IPS-18c (cell line): ENCODE measurements around the gene LMBR1.
"Not testable (repeated sequence)": the region's sequence is repeated elsewhere in the genome, so short reads cannot be mapped to it uniquely, and the experiment has no call there.

Experiments
- H3K4me3 ChIP-seq: 2 replicates; pipeline ENCODE4 v1.7.0; 2013; ENCODE audit warnings: low read depth, mild to moderate bottlenecking, low read length, moderate library complexity; ENCODE audit not compliant: insufficient read depth
- H3K9me3 ChIP-seq: one replicate; pipeline ENCODE4 v1.6.1; 2013; ENCODE audit warnings: mild to moderate bottlenecking, low read length, moderate library complexity; ENCODE audit not compliant: control insufficient read depth, insufficient read depth

The LMBR1 gene

GRCh38 chr7:156875766-156876165 is 17.2 kb downstream of the LMBR1 start:
- Histone ChIP-seq H3K9me3 (no peaks in the 10 kb centered on the region), H3K4me3 (no peak overlapping the region)

DNA sequence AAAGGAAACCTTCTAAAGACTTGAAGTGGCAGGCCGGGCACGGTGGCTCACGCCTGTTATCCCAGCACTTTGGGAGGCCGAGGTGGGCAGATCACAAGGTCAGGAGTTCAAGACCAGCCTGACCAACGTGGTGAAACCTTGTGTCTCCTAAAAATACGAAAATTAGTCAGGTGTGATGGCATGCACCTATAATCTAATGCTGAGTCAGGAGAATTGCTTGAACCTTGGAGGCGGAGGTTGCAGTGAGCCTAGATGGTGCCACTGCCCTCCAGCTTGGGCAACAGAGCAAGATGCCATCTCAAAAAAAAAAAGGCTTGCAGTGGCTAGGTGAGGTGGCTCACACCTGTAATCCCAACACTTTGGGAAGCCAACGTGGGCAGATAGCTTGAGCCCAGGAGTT is 24.6 kb downstream of the LMBR1 start:
- H3K9me3 ChIP-seq, H3K4me3 ChIP-seq: not testable (repeated sequence)

DNA sequence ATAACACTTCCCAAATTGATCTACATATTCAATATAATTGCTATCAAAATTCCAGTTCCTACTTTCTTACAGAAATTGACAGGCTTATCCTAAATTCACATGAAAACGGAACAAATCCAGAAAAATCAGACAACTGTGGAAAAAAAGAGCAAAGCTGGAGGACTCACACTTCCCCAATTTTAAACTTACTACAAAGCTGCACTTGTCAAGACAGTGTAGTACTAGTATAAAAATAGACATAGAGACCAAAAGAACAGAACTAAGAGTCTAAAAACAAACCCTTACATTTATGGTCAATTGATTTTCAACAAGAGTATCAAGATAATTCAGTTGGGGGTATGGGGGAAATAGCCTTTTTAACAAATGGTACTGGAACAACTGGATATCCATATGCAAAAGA is 27.5 kb downstream of the LMBR1 start:
- Histone ChIP-seq H3K9me3 (peaks cover 13% of the 10 kb centered on the region), H3K4me3 (no peak overlapping the region)

- H3K9me3 ChIP-seq: peaks cover 15% of the 10 kb centered on the region
- H3K4me3 ChIP-seq: not testable (repeated sequence)
Measured at GRCh38 chr7:156862022-156862421, 31.0 kb downstream of the LMBR1 start.

- peaks cover 15% of the 10 kb centered on the region for H3K9me3 ChIP-seq
- no peak overlapping the region for H3K4me3 ChIP-seq
Measured at GRCh38 chr7:156861212-156861611, 31.8 kb downstream of the LMBR1 start.

- peaks cover 15% of the 10 kb centered on the region for H3K9me3 ChIP-seq
- H3K4me3 ChIP-seq: not testable (repeated sequence)
Measured at GRCh38 chr7:156860099-156860498, 32.9 kb downstream of the LMBR1 start.

GRCh38 chr7:156858523-156858922 is 34.5 kb downstream of the LMBR1 start:
- H3K9me3 ChIP-seq: peaks cover 17% of the 10 kb centered on the region

GRCh38 chr7:156857757-156858156 is 35.2 kb downstream of the LMBR1 start:
- H3K9me3 ChIP-seq: peaks cover 17% of the 10 kb centered on the region
- H3K4me3 ChIP-seq: no peak overlapping the region

More at GRCh38 chr7:156858523-156858922, 34.5 kb downstream of the LMBR1 start:
- H3K4me3 ChIP-seq: no peak overlapping the region

GRCh38 chr7:156854654-156855053 is 38.3 kb downstream of the LMBR1 start:
- H3K9me3 ChIP-seq: peaks cover 4% of the 10 kb centered on the region
- no peak overlapping the region for H3K4me3 ChIP-seq

GRCh38 chr7:156848979-156849378 is 44.0 kb downstream of the LMBR1 start:
- Histone ChIP-seq H3K4me3 (no peak overlapping the region), H3K9me3 (no peaks in the 10 kb centered on the region)

GRCh38 chr7:156845379-156846101 is 47.4 kb downstream of the LMBR1 start:
- Histone ChIP-seq H3K4me3 (no peak overlapping the region), H3K9me3 (no peaks in the 10 kb centered on the region)

DNA sequence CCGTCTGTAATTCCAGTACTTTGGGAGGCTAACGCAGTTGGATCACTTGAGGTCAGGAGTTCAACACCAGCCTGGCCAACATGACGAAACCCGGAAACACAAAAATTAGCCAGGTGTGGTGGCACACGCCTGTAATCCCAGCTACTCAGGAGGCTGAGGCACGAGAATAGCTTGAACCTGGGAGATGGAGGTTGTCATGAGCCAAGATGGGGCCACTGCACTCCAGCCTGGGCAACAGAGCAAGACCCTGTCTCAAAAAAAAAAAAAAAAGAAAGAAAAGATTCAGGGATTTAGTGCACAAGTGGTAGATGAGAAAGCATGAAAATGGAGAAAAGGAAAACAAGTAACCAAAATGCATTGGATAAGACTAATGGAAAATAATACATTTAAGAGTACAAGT is 49.4 kb downstream of the LMBR1 start:
- not testable (repeated sequence) for H3K9me3 ChIP-seq, H3K4me3 ChIP-seq

DNA sequence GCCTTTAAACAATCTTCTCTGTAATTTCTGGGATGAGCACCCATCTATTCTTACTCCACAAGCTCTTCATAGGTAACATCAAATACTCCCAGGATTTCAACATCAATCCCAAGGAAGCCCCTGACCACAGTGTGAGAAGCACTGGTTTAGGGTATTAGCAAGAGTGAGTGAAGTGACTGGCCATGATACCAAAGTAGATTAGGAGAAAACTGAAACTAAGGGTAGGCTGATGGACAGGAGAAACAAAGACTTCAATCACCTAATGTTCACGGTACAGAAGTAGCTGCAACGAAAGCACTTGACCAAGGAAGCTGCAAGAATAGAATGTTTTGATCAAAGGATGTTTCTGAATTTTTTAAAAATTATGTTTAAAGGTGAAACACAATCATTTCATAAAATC is 49.8 kb downstream of the LMBR1 start:
- no peak overlapping the region for H3K4me3 ChIP-seq
- H3K9me3 ChIP-seq: no peaks in the 10 kb centered on the region

- no peak overlapping the region for H3K4me3 ChIP-seq
- no peaks in the 10 kb centered on the region for H3K9me3 ChIP-seq
Measured at GRCh38 chr7:156842740-156843140, 50.2 kb downstream of the LMBR1 start.

DNA sequence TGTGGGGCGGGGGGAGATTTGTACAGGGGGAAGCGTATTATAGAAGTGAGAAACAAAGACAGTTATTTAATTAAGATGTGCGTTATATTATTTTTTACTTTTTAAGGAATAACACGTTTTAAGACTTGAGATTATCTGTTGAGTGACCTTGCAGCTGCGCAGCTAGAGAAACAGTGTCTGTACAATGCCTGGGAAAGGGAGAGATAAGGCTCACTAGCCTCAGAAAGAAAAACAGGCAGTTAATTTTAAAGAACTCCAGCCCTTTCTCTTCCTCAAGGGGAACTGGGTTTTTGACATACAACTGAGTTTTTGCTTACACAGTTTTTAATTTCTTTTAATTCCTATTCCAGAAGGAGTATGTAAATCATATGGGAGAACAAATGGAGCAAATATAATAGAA is 50.7 kb downstream of the LMBR1 start:
- Histone ChIP-seq H3K9me3 (no peaks in the 10 kb centered on the region), H3K4me3 (no peak overlapping the region)

DNA sequence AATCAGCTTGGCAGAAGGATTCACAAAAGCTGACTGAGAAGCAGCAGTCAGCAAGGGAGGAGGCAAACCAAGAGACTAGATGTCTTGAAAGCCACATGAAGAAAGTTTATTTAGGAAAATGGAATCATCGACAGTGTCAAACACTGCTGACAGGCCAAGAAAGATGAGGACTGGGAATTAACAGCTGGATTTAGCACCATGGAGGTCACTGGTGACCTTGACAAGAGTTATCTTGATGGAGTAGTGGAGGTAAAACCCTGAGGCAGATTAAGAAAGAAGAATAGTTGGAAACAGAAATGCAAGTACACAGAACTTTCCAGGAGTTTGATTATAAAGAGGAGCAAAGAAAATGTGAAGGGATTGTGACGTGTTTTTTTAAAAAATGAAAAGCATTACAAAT is 51.5 kb downstream of the LMBR1 start:
- no peak overlapping the region for H3K4me3 ChIP-seq
- no peaks in the 10 kb centered on the region for H3K9me3 ChIP-seq

DNA sequence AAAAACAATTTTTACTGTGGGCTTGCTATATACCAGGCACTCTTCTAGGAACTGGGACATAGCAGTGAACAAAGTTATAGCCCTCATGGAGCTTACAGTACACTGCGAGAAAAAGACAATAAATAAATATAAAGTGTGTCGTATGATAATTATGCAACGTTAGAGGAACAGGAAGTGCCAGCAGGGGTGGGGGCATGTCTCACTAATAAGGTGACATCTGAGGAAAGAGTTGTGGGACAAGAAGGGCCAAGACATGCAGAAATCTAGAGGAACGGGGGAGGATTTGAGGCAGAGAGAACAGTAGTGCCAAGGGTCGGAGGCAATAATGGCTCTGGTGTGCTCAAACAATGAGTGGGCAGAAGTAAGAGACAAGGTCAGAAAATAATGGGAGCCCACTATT is 52.8 kb downstream of the LMBR1 start:
- H3K4me3 ChIP-seq: no peak overlapping the region
- no peaks in the 10 kb centered on the region for H3K9me3 ChIP-seq

- Histone ChIP-seq H3K4me3 (no peak overlapping the region), H3K9me3 (no peaks in the 10 kb centered on the region)
Measured at GRCh38 chr7:156836443-156836842, 56.5 kb downstream of the LMBR1 start.

- Histone ChIP-seq H3K4me3 (no peak overlapping the region), H3K9me3 (no peaks in the 10 kb centered on the region)
Measured at GRCh38 chr7:156834462-156834861, 58.5 kb downstream of the LMBR1 start.
